ENCODE measurements around the gene NOD2. TPM values are rescaled to one million over a fixed set of nuclear protein-coding genes. Genes with fewer than 3 reads are reported as not detected.

The NOD2 gene
- total RNA-seq, 1 experiment from 2014 or later, result 5.4 TPM

DNA sequence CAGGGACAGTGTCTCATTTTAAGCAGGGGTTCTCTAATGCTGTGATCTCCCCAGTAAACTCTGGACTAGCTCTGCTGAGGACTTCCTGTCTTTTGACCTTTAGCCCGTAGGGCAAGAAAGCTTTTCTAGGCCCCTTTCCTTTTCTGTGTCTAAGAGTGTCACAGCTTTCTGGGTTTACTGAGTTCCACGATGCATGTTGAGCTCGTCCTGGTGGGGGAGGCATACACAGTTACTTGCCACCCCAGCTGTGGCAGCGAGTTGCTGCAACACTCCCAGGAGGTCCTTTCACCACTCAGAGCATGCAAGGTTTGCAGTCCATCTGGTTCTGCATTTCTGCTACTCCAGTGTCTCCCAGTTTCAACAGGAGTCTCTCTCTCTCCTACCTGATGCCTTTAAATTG lies 23.7 kb downstream of the NOD2 start:
- RAD21 ChIA-PET (ENCODE audit: low non-redundant PET in 1 of 2, low total read pairs in 2 of 2, uncharacterized antibody in 2 of 2, unreplicated experiment in 2 of 2), result no interaction called here
- no peak for ATAC-seq
- no peaks in the 10 kb centered on the region for H3K27me3 ChIP-seq (ENCODE audit: insufficient read depth, low read length)
- no peaks in the 10 kb centered on the region for H3K9me3 ChIP-seq (ENCODE audit: control insufficient read depth in 1 of 2, insufficient read depth in 1 of 2, low read depth in 1 of 2, low read length in 2 of 2)
- no peak overlapping the region for H2AFZ ChIP-seq (ENCODE audit: low read depth, low read length, poor library complexity, severe bottlenecking)
- POLR2A ChIA-PET, result no interaction called here
- peaks cover 2 to 13% of the 10 kb centered on the region in 2 experiments; a peak in 3 of 4 replicates for H3K4me1 ChIP-seq (ENCODE audit: control insufficient read depth in 1 of 2, insufficient read depth in 2 of 2, low read length in 2 of 2)
- no peaks in the 10 kb centered on the region for H3K9me2 ChIP-seq (ENCODE audit: insufficient read depth)
- H4K20me1 ChIP-seq (ENCODE audit: insufficient read depth), result no peaks in the 10 kb centered on the region
- no peak overlapping the region for H3K4me2 ChIP-seq (ENCODE audit: low read length)
- CTCF ChIA-PET, result no interaction called here
- TF ChIP-seq SIN3A (IDR thresholded peaks at IDR 0.05; ENCODE audit: low read depth), result no peak
- no peak for TF ChIP-seq ZNF274 (IDR thresholded peaks at IDR 0.05; ENCODE audit: low read depth, low read length)
- no peaks in the 10 kb centered on the region for H3K36me3 ChIP-seq (ENCODE audit: control insufficient read depth in 1 of 2, insufficient read depth in 2 of 2, low read length in 2 of 2)
- intact Hi-C loops (cut with micrococcal nuclease), result no loop called here
- no TSS peak for BruUV-seq (replicated peaks)
- no peak for DNase-seq (ENCODE audit: low read depth, low spot score)
- H3K27ac ChIP-seq (ENCODE audit: low read depth, low read length), result no peak overlapping the region
- H3K4me3 ChIP-seq (replicated peaks in 1 of 2; ENCODE audit: low read depth in 1 of 2, low read length in 2 of 2), result no peak overlapping the region
- no peak overlapping the region for H3K9ac ChIP-seq (ENCODE audit: low read length)
- no peaks in the 10 kb centered on the region for H3K79me2 ChIP-seq (ENCODE audit: insufficient read depth, low read length)

DNA sequence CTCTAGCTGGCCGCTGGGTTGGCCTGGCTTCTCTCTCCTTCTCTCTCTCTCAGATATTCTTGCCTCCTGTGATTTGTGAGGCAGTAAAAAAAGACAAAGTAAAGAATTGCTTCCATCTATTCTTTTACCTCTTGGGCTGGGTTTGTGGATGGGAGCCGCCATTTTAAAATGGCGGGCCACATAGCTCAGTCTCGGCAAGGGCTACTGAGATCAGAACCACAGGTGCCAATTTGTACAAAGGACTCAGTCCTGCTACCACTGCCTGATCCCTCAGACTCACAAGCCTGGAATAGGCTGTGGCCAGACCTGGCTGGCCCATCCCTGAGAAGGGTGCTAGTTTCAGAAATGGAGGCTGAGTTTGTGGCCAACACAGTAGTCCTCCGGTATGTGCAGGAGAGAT lies 24.1 kb downstream of the NOD2 start:
- H3K9me2 ChIP-seq (ENCODE audit: insufficient read depth), result no peaks in the 10 kb centered on the region
- H3K79me2 ChIP-seq (ENCODE audit: insufficient read depth, low read length), result no peaks in the 10 kb centered on the region
- ChIA-PET RAD21 (ENCODE audit: low non-redundant PET in 1 of 2, low total read pairs in 2 of 2, uncharacterized antibody in 2 of 2, unreplicated experiment in 2 of 2) (no interaction called here), CTCF (no interaction called here), POLR2A (no interaction called here)
- DNase-seq (ENCODE audit: low read depth, low spot score) (no peak), ATAC-seq (no peak)
- BruUV-seq (replicated peaks), result no TSS peak
- no peak overlapping the region for H2AFZ ChIP-seq (ENCODE audit: low read depth, low read length, poor library complexity, severe bottlenecking)
- no peaks in the 10 kb centered on the region for H3K9me3 ChIP-seq (ENCODE audit: control insufficient read depth in 1 of 2, insufficient read depth in 1 of 2, low read depth in 1 of 2, low read length in 2 of 2)
- no peaks in the 10 kb centered on the region for H4K20me1 ChIP-seq (ENCODE audit: insufficient read depth)
- no peak overlapping the region for H3K9ac ChIP-seq (ENCODE audit: low read length)
- no peak overlapping the region for H3K27ac ChIP-seq (ENCODE audit: low read depth, low read length)
- peaks cover 2 to 13% of the 10 kb centered on the region in 2 experiments; a peak in 3 of 4 replicates for H3K4me1 ChIP-seq (ENCODE audit: control insufficient read depth in 1 of 2, insufficient read depth in 2 of 2, low read length in 2 of 2)
- H3K4me3 ChIP-seq (replicated peaks in 1 of 2; ENCODE audit: low read depth in 1 of 2, low read length in 2 of 2), result no peak overlapping the region
- no peak overlapping the region for H3K4me2 ChIP-seq (ENCODE audit: low read length)
- no peaks in the 10 kb centered on the region for H3K27me3 ChIP-seq (ENCODE audit: insufficient read depth, low read length)
- H3K36me3 ChIP-seq (ENCODE audit: control insufficient read depth in 1 of 2, insufficient read depth in 2 of 2, low read length in 2 of 2), result no peaks in the 10 kb centered on the region
- intact Hi-C loops (cut with micrococcal nuclease), result no loop called here
- TF ChIP-seq FOSL1 (IDR thresholded peaks at IDR 0.05; ENCODE audit: low read depth) (no peak), EZH2phosphoT487 (IDR thresholded peaks at IDR 0.05; ENCODE audit: borderline replicate concordance) (no peak), SRF (IDR thresholded peaks at IDR 0.05; ENCODE audit: low read depth) (no peak), ZFX (IDR thresholded peaks at IDR 0.05) (no peak), ELF1 (IDR thresholded peaks at IDR 0.05; ENCODE audit: borderline replicate concordance, low read depth) (no peak), SIN3A (IDR thresholded peaks at IDR 0.05; ENCODE audit: low read depth) (no peak), POLR2A (IDR thresholded peaks at IDR 0.05; ENCODE audit: borderline replicate concordance, extremely low read depth, insufficient read depth, insufficient read length) (no peak), JUND (IDR thresholded peaks at IDR 0.05) (no peak), ZNF274 (IDR thresholded peaks at IDR 0.05; ENCODE audit: low read depth, low read length) (no peak), RAD21 (IDR thresholded peaks at IDR 0.05; ENCODE audit: low read depth) (no peak), EGR1 (IDR thresholded peaks at IDR 0.05; ENCODE audit: low read depth) (no peak), POLR2AphosphoS5 (IDR thresholded peaks at IDR 0.05; ENCODE audit: low read depth, low read length) (no peak)
- TF ChIP-seq, protein P1, sequence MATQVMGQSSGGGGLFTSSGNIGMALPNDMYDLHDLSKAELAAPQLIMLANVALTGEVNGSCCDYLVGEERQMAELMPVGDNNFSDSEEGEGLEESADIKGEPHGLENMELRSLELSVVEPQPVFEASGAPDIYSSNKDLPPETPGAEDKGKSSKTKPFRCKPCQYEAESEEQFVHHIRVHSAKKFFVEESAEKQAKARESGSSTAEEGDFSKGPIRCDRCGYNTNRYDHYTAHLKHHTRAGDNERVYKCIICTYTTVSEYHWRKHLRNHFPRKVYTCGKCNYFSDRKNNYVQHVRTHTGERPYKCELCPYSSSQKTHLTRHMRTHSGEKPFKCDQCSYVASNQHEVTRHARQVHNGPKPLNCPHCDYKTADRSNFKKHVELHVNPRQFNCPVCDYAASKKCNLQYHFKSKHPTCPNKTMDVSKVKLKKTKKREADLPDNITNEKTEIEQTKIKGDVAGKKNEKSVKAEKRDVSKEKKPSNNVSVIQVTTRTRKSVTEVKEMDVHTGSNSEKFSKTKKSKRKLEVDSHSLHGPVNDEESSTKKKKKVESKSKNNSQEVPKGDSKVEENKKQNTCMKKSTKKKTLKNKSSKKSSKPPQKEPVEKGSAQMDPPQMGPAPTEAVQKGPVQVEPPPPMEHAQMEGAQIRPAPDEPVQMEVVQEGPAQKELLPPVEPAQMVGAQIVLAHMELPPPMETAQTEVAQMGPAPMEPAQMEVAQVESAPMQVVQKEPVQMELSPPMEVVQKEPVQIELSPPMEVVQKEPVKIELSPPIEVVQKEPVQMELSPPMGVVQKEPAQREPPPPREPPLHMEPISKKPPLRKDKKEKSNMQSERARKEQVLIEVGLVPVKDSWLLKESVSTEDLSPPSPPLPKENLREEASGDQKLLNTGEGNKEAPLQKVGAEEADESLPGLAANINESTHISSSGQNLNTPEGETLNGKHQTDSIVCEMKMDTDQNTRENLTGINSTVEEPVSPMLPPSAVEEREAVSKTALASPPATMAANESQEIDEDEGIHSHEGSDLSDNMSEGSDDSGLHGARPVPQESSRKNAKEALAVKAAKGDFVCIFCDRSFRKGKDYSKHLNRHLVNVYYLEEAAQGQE (IDR thresholded peaks at IDR 0.05; ENCODE audit: low read depth), result no peak
- TF ChIP-seq, protein P2, sequence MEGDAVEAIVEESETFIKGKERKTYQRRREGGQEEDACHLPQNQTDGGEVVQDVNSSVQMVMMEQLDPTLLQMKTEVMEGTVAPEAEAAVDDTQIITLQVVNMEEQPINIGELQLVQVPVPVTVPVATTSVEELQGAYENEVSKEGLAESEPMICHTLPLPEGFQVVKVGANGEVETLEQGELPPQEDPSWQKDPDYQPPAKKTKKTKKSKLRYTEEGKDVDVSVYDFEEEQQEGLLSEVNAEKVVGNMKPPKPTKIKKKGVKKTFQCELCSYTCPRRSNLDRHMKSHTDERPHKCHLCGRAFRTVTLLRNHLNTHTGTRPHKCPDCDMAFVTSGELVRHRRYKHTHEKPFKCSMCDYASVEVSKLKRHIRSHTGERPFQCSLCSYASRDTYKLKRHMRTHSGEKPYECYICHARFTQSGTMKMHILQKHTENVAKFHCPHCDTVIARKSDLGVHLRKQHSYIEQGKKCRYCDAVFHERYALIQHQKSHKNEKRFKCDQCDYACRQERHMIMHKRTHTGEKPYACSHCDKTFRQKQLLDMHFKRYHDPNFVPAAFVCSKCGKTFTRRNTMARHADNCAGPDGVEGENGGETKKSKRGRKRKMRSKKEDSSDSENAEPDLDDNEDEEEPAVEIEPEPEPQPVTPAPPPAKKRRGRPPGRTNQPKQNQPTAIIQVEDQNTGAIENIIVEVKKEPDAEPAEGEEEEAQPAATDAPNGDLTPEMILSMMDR (IDR thresholded peaks at IDR 0.05 in 2 of 3, conservative IDR thresholded peaks at IDR 0.05 in 1 of 3; ENCODE audit: borderline replicate concordance in 1 of 3, insufficient read depth in 1 of 3, low read depth in 2 of 3, low read length in 2 of 3), result no peak
- TF ChIP-seq, protein P3, sequence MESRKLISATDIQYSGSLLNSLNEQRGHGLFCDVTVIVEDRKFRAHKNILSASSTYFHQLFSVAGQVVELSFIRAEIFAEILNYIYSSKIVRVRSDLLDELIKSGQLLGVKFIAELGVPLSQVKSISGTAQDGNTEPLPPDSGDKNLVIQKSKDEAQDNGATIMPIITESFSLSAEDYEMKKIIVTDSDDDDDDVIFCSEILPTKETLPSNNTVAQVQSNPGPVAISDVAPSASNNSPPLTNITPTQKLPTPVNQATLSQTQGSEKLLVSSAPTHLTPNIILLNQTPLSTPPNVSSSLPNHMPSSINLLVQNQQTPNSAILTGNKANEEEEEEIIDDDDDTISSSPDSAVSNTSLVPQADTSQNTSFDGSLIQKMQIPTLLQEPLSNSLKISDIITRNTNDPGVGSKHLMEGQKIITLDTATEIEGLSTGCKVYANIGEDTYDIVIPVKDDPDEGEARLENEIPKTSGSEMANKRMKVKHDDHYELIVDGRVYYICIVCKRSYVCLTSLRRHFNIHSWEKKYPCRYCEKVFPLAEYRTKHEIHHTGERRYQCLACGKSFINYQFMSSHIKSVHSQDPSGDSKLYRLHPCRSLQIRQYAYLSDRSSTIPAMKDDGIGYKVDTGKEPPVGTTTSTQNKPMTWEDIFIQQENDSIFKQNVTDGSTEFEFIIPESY (IDR thresholded peaks at IDR 0.05; ENCODE audit: extremely low read depth, insufficient replicate concordance, low read length), result no peak
